DMS153 (cell line): ENCODE measurements around the gene PLCB3.
A peak's percentile ranks its signal among the peaks of the same experiment; 100 is the strongest.
"Not testable (repeated sequence)": the region's sequence is repeated elsewhere in the genome, so short reads cannot be mapped to it uniquely, and the experiment has no call there.

Source experiments
- DNase-seq: peaks from one replicate; lab custom pipeline; 2025; lab: John Stamatoyannopoulos, UW

Gene PLCB3

GRCh38 chr11:64237484-64237951, 13.8 kb upstream of the PLCB3 start:
- DNase-seq = peak; percentile 98

- no peak for DNase-seq
Observed at GRCh38 chr11:64238076-64238475, 13.3 kb upstream of the PLCB3 start.

- no peak for DNase-seq
Observed at GRCh38 chr11:64238999-64239398, 12.3 kb upstream of the PLCB3 start.

GRCh38 chr11:64239662-64240434, 11.5 kb upstream of the PLCB3 start:
- peak; percentile 53 for DNase-seq

GRCh38 chr11:64240435-64241240, 10.7 kb upstream of the PLCB3 start, which contains the start of gene FKBP2:
Gene FKBP2, plus strand, starts transcription at chr11:64241095. Its CDS starts 1,293 bp downstream, at chr11:64242388.
- DNase-seq = peak; percentile 95

- DNase-seq = peak; percentile 93
Observed at GRCh38 chr11:64241241-64241490, 10.2 kb upstream of the PLCB3 start.

- no peak for DNase-seq
Observed at GRCh38 chr11:64241491-64242374, 9.6 kb upstream of the PLCB3 start.

- DNase-seq = no peak
Observed at GRCh38 chr11:64243236-64243854, 8.0 kb upstream of the PLCB3 start.

GRCh38 chr11:64244107-64244506, 7.2 kb upstream of the PLCB3 start:
- DNase-seq = no peak

- DNase-seq = no peak
Observed at GRCh38 chr11:64244966-64245365, 6.4 kb upstream of the PLCB3 start.

GRCh38 chr11:64245401-64245796, 5.9 kb upstream of the PLCB3 start:
- DNase-seq = no peak

GRCh38 chr11:64245797-64246620, 5.3 kb upstream of the PLCB3 start:
- peak; percentile 46 for DNase-seq

- DNase-seq = not testable (repeated sequence)
Observed at GRCh38 chr11:64246621-64246870, 4.8 kb upstream of the PLCB3 start.

- peak; percentile 61 for DNase-seq
Observed at GRCh38 chr11:64246871-64247728, 4.2 kb upstream of the PLCB3 start, which contains the start of gene PPP1R14B. Gene PPP1R14B, minus strand, starts transcription at chr11:64246943. Its CDS starts 270 bp downstream, at chr11:64246673.

- no peak for DNase-seq
Observed at GRCh38 chr11:64247729-64248531, 3.4 kb upstream of the PLCB3 start.

- DNase-seq = no peak
Observed at GRCh38 chr11:64248578-64248977, 2.8 kb upstream of the PLCB3 start.

GRCh38 chr11:64249038-64249437, 2.3 kb upstream of the PLCB3 start:
- no peak for DNase-seq

- no peak for DNase-seq
Observed at GRCh38 chr11:64249563-64250414, 1.5 kb upstream of the PLCB3 start.
